OCI-LY7 (cell line): ENCODE data around the gene CDK5.

Experiments used
- CTCF ChIP-seq: fragments of 200-600 bp; sonication (generic); conservative IDR thresholded peaks from 2 replicates; pipeline ENCODE4 v1.5.1; 2014; ENCODE audit warnings: mild to moderate bottlenecking, antibody characterized with exemption, low read length, moderate library complexity, mixed read lengths
- EZH2phosphoT487 ChIP-seq: fragments of 200-600 bp; sonication (generic); IDR thresholded peaks from 2 replicates; pipeline ENCODE4 v1.6.1; 2018; ENCODE audit warnings: low read depth, borderline replicate concordance, mild to moderate bottlenecking, mixed run types, antibody characterized with exemption, low read length, moderate library complexity, mixed read lengths

- TF ChIP-seq CTCF: no peak
- no peak for TF ChIP-seq EZH2phosphoT487
These were observed 48.2 kb downstream of the CDK5 start for GRCh38 chr7:151009327-151010036.
